H9 (cell line): ENCODE data around the gene CTF1. TPM values are rescaled to one million over a fixed set of nuclear protein-coding genes. Genes with fewer than 3 reads are reported as not detected.
"Not testable (repeated sequence)": the region's sequence is repeated elsewhere in the genome, so short reads cannot be mapped to it uniquely, and the experiment has no call there.

Source experiments
- DNase-seq: peaks from one replicate; pipeline ENCODE4 v3.0.0-alpha.2; 2017
- H2AFZ ChIP-seq: one replicate; pipeline ENCODE4 v1.6.1; 2013; ENCODE audit warnings: mild to moderate bottlenecking, low read length, control low read depth, moderate library complexity
- H2AK5ac ChIP-seq: 2 replicates; pipeline ENCODE4 v1.6.1; 2013; ENCODE audit warnings: low read length, control low read depth, mixed read lengths; ENCODE audit not compliant: insufficient read length
- H2BK120ac ChIP-seq: one replicate; pipeline ENCODE4 v1.6.1; 2013; ENCODE audit warnings: low read depth, mild to moderate bottlenecking, low read length, control low read depth, inconsistent platforms; ENCODE audit not compliant: poor library complexity, severe bottlenecking
- H2BK12ac ChIP-seq: 2 replicates; pipeline ENCODE4 v1.6.1; 2013; ENCODE audit warnings: low read length, control low read depth, mixed read lengths, low read depth; ENCODE audit not compliant: insufficient read length
- H2BK15ac ChIP-seq: 2 replicates; pipeline ENCODE4 v1.6.1; 2013; ENCODE audit warnings: low read depth, low read length, control low read depth
- H2BK20ac ChIP-seq: one replicate; pipeline ENCODE4 v1.6.1; 2013; ENCODE audit warnings: low read depth, mild to moderate bottlenecking, low read length, control low read depth, inconsistent platforms; ENCODE audit not compliant: poor library complexity, severe bottlenecking
- H2BK5ac ChIP-seq: 2 replicates; pipeline ENCODE4 v1.6.1; 2013; ENCODE audit warnings: low read length, control low read depth, mixed read lengths; ENCODE audit not compliant: insufficient read length
- H3K14ac ChIP-seq: 2 replicates; pipeline ENCODE4 v1.6.1; 2013; ENCODE audit warnings: low read length, control low read depth; ENCODE audit not compliant: insufficient read depth
- H3K18ac ChIP-seq: 2 replicates; pipeline ENCODE4 v1.6.1; 2013; ENCODE audit warnings: low read depth, mild to moderate bottlenecking, mixed read lengths, low read length, control low read depth; ENCODE audit not compliant: insufficient read length
- H3K23ac ChIP-seq: 2 replicates; pipeline ENCODE4 v1.6.1; 2013; ENCODE audit warnings: low read length, control low read depth, mixed read lengths, low read depth; ENCODE audit not compliant: insufficient read length
- H3K23me2 ChIP-seq: 2 replicates; pipeline ENCODE4 v1.6.1; 2013; ENCODE audit warnings: low read depth, mild to moderate bottlenecking, mixed read lengths, low read length, control low read depth; ENCODE audit not compliant: insufficient read length, poor library complexity, severe bottlenecking
- H3K27ac ChIP-seq: 2 replicates; pipeline ENCODE4 v1.5.1; 2013; ENCODE audit warnings: low read length, control low read depth, mixed read lengths, low read depth; ENCODE audit not compliant: insufficient read length
- H3K27me3 ChIP-seq: 2 replicates; pipeline ENCODE4 v1.6.1; 2013; ENCODE audit warnings: low read length, control low read depth, inconsistent platforms; ENCODE audit not compliant: insufficient read depth
- H3K4ac ChIP-seq: 2 replicates; pipeline ENCODE4 v1.6.1; 2013; ENCODE audit warnings: low read depth, mild to moderate bottlenecking, control low read depth, inconsistent platforms, low read length, moderate library complexity
- H3K4me1 ChIP-seq: 2 replicates; pipeline ENCODE4 v1.6.1; 2013; ENCODE audit warnings: low read length, control low read depth, inconsistent platforms; ENCODE audit not compliant: insufficient read depth
- H3K4me2 ChIP-seq: 2 replicates; pipeline ENCODE4 v1.6.1; 2013; ENCODE audit warnings: low read length, control low read depth, mixed read lengths; ENCODE audit not compliant: insufficient read length, insufficient read depth
- H3K56ac ChIP-seq: 2 replicates; pipeline ENCODE4 v1.6.1; 2013; ENCODE audit warnings: low read depth, mild to moderate bottlenecking, mixed read lengths, low read length, control low read depth; ENCODE audit not compliant: insufficient read length
- H3K79me1 ChIP-seq: 2 replicates; pipeline ENCODE4 v1.6.1; 2013; ENCODE audit warnings: low read depth, mild to moderate bottlenecking, moderate library complexity, low read length, control low read depth, inconsistent platforms; ENCODE audit not compliant: insufficient read depth, poor library complexity, severe bottlenecking
- H3K79me2 ChIP-seq: 2 replicates; pipeline ENCODE4 v1.6.1; 2013; ENCODE audit warnings: low read length, control low read depth, inconsistent platforms; ENCODE audit not compliant: insufficient read depth
- H3K9ac ChIP-seq: 2 replicates; pipeline ENCODE4 v1.6.1; 2013; ENCODE audit warnings: low read length, control low read depth, mixed read lengths; ENCODE audit not compliant: insufficient read length; ENCODE audit errors: extremely low read depth
- H3K9me3 ChIP-seq: one replicate; pipeline ENCODE4 v1.6.1; 2013; ENCODE audit warnings: low read depth, low read length, inconsistent platforms; ENCODE audit not compliant: control insufficient read depth
- H3T11ph ChIP-seq: one replicate; pipeline ENCODE4 v1.6.1; 2013; ENCODE audit warnings: mild to moderate bottlenecking, low read length, control low read depth, inconsistent platforms
- H4K20me1 ChIP-seq: one replicate; pipeline ENCODE4 v1.6.1; 2013; ENCODE audit not compliant: control insufficient read depth, insufficient read length, insufficient read depth
- H4K5ac ChIP-seq: 2 replicates; pipeline ENCODE4 v1.6.1; 2013; ENCODE audit warnings: low read depth, mild to moderate bottlenecking, mixed read lengths, low read length, control low read depth; ENCODE audit not compliant: insufficient read length
- H4K8ac ChIP-seq: replicated peaks from 2 replicates; pipeline ENCODE4 v1.6.1; 2013; ENCODE audit warnings: low read length, control low read depth, mixed read lengths, low read depth; ENCODE audit not compliant: insufficient read length
- H4K91ac ChIP-seq: 2 replicates; pipeline ENCODE4 v1.6.1; 2013; ENCODE audit warnings: low read depth, mild to moderate bottlenecking, moderate library complexity, mixed read lengths, low read length, control low read depth; ENCODE audit not compliant: insufficient read length
- H3K27ac Mint-ChIP-seq, 3 experiments: 2 replicates in 2 of 3; 3 replicates in 1 of 3; pipeline ENCODE4 v1.8.0; 2020 to 2021; ENCODE audit warnings: mixed read lengths in 3 of 3, mild to moderate bottlenecking in 1 of 3, moderate library complexity in 1 of 3
- H3K27me3 Mint-ChIP-seq: 2 replicates; pipeline ENCODE4 v1.8.0; 2021; ENCODE audit warnings: low read depth, mild to moderate bottlenecking, moderate library complexity, mixed read lengths
- H3K36me3 Mint-ChIP-seq, 3 experiments: 2 replicates in 2 of 3; 3 replicates in 1 of 3; pipeline ENCODE4 v1.8.0; 2020 to 2021; ENCODE audit warnings: low read depth in 3 of 3, mixed read lengths in 3 of 3; ENCODE audit not compliant: insufficient read depth in 1 of 3
- H3K4me1 Mint-ChIP-seq, 2 experiments: 2 replicates each; pipeline ENCODE4 v1.8.0; 2020; ENCODE audit warnings: mixed read lengths in 2 of 2
- H3K4me3 Mint-ChIP-seq, 2 experiments: 2 replicates in 1 of 2; 3 replicates in 1 of 2; pipeline ENCODE4 v1.8.0; 2020 to 2021; ENCODE audit warnings: mild to moderate bottlenecking in 2 of 2, mixed read lengths in 2 of 2, moderate library complexity in 1 of 2
- H3K9me3 Mint-ChIP-seq, 2 experiments: 2 replicates in 1 of 2; 3 replicates in 1 of 2; pipeline ENCODE4 v1.8.0; 2020; ENCODE audit warnings: mild to moderate bottlenecking in 2 of 2, mixed read lengths in 2 of 2, moderate library complexity in 1 of 2
- CTCF ChIP-seq: fragments of 200-600 bp; sonication (generic); conservative IDR thresholded peaks from 3 replicates; pipeline ENCODE4 v1.8.0; 2021; ENCODE audit warnings: antibody characterized with exemption, mild to moderate bottlenecking
- WGBS: extraction: QIAGEN DNeasy Blood & Tissue Kit; methylation state at CpG from one replicate; pipeline ENCODE4 v1.1.7; 2013; ENCODE audit warnings: missing lambda C conversion rate, low lambda C conversion rate, mixed read lengths; ENCODE audit not compliant: insufficient read length; ENCODE audit errors: extremely low coverage; 5-methylcytosine and 5-hydroxymethylcytosine counted together
- total RNA-seq: library from RNA; stranded (reverse); gene quantifications from 2 replicates; pipeline ENCODE4 v1.2.1, GENCODE V29; 2021

CTF1 gene
- total RNA-seq, 1 experiment from 2014 or later, result 0.72 TPM

DNA sequence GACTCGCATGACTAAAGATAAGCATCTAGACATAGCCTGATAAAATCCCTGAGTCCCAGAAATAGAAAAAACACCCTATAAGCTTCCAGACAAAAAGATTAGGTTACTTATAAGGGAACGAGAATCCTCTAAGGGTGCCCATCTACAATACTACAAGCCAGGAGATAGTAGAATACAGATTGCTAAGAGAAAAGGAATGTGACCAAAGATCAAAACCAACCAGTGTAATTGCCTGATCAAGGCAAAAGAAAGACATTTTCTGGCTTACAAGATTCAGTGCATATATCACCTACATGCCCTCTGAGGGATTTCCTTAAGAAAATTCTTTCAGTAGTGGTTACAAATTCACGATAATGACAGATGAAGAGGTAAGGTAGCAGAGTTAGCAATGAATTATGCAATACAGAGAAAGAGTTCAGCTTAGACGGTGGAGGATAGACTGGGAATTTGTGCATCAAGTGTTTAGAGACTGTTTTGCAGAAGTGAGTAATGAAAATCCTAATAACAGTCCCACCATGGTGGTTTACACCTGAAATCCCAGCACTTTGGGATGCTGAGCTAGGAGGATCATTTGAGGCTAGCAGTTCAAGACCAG is 37.5 kb upstream of the CTF1 start:
- Histone ChIP-seq H3K4ac (no peak overlapping the region), H3K79me1 (no peaks in the 10 kb centered on the region), H3K14ac (no peak overlapping the region), H3T11ph (no peak overlapping the region), H3K4me2 (no peak overlapping the region), H4K5ac (no peak overlapping the region), H3K23ac (no peak overlapping the region), H3K56ac (no peak overlapping the region), H3K18ac (no peak overlapping the region), H3K9ac (no peak overlapping the region), H3K27me3 (no peaks in the 10 kb centered on the region; the same call in 1 of the 2 replicates), H2BK5ac (no peak overlapping the region), H2BK120ac (no peak overlapping the region), H2BK15ac (no peak overlapping the region), H3K79me2 (no peaks in the 10 kb centered on the region), H2BK12ac (no peak overlapping the region), H3K4me1 (no peaks in the 10 kb centered on the region), H3K27ac (no peak overlapping the region), H4K8ac (no peak overlapping the region), H2BK20ac (no peak overlapping the region), H2AFZ (no peak overlapping the region), H4K91ac (no peak overlapping the region), H3K9me3 (no peaks in the 10 kb centered on the region), H3K23me2 (no peaks in the 10 kb centered on the region), H2AK5ac (no peak overlapping the region), H4K20me1 (no peaks in the 10 kb centered on the region)
- no peaks in the 10 kb centered on the region for H3K9me3 Mint-ChIP-seq
- no peaks in the 10 kb centered on the region for H3K36me3 Mint-ChIP-seq
- H3K27me3 Mint-ChIP-seq, result peaks cover 24% of the 10 kb centered on the region
- H3K27ac Mint-ChIP-seq, result no peak overlapping the region
- no peak for DNase-seq
- H3K4me3 Mint-ChIP-seq, result no peak overlapping the region
- TF ChIP-seq CTCF, result no peak
- no CpG with 5 or more reads among the region's 4 CpGs for WGBS
- peaks cover 0 to 5% of the 10 kb centered on the region in 2 experiments; a peak in 2 of 4 replicates for H3K4me1 Mint-ChIP-seq

DNA sequence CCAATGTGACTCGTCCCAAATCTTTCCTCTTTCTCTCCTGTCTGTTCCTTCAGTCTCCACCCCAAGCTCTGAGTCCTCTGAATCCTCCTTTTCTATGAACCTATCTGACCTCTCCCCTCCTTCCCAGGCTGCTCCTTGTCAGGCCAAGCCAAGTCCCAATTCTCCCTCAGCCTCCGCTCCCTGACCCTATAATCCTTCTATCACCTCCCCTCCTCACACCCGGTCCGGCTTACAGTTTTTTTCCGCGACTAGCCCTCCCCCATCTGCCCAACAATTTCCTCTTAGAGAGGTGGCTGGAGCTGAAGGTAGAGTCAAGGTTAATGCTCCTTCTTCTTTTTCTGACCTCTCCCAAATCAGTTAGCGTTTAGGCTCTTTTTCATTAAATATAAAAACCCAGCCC is 35.7 kb upstream of the CTF1 start:
- H3K27ac Mint-ChIP-seq, H3K14ac ChIP-seq, H3T11ph ChIP-seq, H4K5ac ChIP-seq, H3K27ac ChIP-seq, H3K4me1 ChIP-seq, H3K4me2 ChIP-seq, H3K9me3 Mint-ChIP-seq, H3K18ac ChIP-seq, H2BK15ac ChIP-seq, H3K36me3 Mint-ChIP-seq, H2BK12ac ChIP-seq, H3K23ac ChIP-seq, H2BK5ac ChIP-seq, H3K4me3 Mint-ChIP-seq, H3K23me2 ChIP-seq, H2BK120ac ChIP-seq, H3K27me3 ChIP-seq, H4K91ac ChIP-seq, H4K8ac ChIP-seq, H3K9ac ChIP-seq, H3K79me1 ChIP-seq, H2AFZ ChIP-seq, H3K9me3 ChIP-seq, DNase-seq, H4K20me1 ChIP-seq, H2AK5ac ChIP-seq, H3K79me2 ChIP-seq, H3K56ac ChIP-seq, H3K4me1 Mint-ChIP-seq, H3K4ac ChIP-seq, H2BK20ac ChIP-seq: not testable (repeated sequence)
- H3K27me3 Mint-ChIP-seq, result peaks cover 15% of the 10 kb centered on the region
- WGBS, result no CpG with 5 or more reads among the region's 7 CpGs
